ENCODE data around the gene LTA4H. TPM values are rescaled to one million over a fixed set of nuclear protein-coding genes. Genes with fewer than 3 reads are reported as not detected.

The LTA4H gene
- total and polyA plus RNA-seq, 7 donors = 39.6 to 77.3 (median 58.6) TPM

DNA sequence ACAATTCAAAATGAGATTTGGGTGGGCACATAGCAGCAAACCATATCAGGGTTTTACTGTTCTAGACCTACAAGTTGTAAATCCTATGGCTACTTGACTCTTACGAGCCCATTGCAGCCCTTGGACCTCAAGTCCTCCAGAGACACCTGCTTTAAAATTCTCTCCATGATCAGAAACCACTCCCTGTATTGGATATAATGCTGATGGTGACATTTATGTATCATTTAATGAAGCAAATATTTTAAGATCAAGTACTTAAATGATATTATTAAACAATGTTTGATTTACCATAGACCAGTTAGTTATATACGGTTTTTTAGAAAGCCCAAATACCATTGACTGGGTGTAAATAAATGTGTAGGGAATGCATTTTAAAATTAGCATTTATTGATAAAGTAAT is 68.1 kb downstream of the LTA4H start:
- 96% methylated on average over 2 of the region's 2 CpGs for WGBS, 2 donors
- Histone ChIP-seq H3K4me3 (no peak overlapping the region), H3K27ac (no peak overlapping the region), H3K9me3 (no peaks in the 10 kb centered on the region), H3K27me3 (no peaks in the 10 kb centered on the region), H3K4me1 (no peaks in the 10 kb centered on the region), H3K36me3 (no peaks in the 10 kb centered on the region)
- TF ChIP-seq POLR2A (IDR thresholded peaks at IDR 0.05) (no peak), EP300 (IDR thresholded peaks at IDR 0.05) (no peak), POLR2AphosphoS5 (IDR thresholded peaks at IDR 0.05) (no peak)
- TF ChIP-seq, protein P1, sequence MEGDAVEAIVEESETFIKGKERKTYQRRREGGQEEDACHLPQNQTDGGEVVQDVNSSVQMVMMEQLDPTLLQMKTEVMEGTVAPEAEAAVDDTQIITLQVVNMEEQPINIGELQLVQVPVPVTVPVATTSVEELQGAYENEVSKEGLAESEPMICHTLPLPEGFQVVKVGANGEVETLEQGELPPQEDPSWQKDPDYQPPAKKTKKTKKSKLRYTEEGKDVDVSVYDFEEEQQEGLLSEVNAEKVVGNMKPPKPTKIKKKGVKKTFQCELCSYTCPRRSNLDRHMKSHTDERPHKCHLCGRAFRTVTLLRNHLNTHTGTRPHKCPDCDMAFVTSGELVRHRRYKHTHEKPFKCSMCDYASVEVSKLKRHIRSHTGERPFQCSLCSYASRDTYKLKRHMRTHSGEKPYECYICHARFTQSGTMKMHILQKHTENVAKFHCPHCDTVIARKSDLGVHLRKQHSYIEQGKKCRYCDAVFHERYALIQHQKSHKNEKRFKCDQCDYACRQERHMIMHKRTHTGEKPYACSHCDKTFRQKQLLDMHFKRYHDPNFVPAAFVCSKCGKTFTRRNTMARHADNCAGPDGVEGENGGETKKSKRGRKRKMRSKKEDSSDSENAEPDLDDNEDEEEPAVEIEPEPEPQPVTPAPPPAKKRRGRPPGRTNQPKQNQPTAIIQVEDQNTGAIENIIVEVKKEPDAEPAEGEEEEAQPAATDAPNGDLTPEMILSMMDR (IDR thresholded peaks at IDR 0.05) = no peak
- intact Hi-C loops (cut with DNase I) = no loop called here
- no peak for DNase-seq

DNA sequence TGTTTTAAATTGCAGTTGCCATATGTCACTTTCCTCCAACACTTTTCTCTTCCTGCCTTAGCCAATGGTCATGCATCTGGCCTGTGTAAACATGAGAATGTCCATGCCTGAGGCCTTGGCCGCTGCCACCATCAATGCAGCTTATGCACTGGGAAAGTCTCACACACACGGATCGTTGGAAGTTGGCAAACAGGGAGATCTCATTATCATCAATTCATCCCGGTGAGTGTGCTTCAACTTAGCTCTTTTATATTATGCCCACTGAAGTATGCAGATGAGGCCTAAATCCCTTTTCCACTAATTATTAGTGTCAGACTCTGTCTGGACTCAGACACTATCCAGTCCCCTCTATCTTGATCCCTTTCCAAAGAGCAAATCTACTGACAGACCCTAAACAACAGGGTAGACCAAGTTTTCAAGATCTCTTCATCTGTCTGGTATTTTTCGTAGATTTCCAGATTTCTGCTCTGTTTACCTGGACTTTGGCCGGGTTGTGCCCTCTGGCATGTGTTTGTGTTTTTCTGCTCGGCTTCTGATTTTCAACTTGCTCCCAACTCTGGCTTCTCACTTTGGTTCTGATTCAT is 69.0 kb downstream of the LTA4H start:
- Histone ChIP-seq H3K36me3 (no peaks in the 10 kb centered on the region), H3K27me3 (no peaks in the 10 kb centered on the region), H3K9me3 (no peaks in the 10 kb centered on the region), H3K4me3 (no peak overlapping the region), H3K27ac (no peak overlapping the region), H3K4me1 (no peaks in the 10 kb centered on the region)
- TF ChIP-seq POLR2AphosphoS5 (IDR thresholded peaks at IDR 0.05) (no peak), POLR2A (IDR thresholded peaks at IDR 0.05) (no peak), EP300 (IDR thresholded peaks at IDR 0.05) (no peak)
- TF ChIP-seq, protein P1 (IDR thresholded peaks at IDR 0.05) = no peak
- 61 to 79% methylated on average over 7 of the region's 7 CpGs for WGBS, 2 donors
- intact Hi-C loops (cut with DNase I) = no loop called here
- no peak for DNase-seq

DNA sequence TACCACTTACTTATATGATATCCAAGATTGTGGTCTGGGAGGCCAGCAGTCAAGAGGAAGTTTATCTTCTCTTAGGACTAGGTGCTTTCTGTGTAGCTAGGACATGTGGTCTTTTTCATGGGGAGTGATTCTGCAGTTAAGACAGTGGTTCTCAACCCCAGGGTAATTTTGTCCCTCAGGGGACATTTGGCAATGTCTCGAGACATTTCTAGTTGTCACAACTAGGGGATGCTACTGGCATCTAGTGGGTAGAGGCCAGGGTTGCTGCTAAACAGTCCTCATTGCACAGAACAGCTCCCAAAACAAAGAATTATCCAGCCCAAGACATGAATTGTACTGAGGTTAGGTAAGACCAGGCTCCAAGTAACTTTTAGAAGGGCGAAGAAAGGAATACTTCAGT is 72.3 kb downstream of the LTA4H start:
- no peaks in the 10 kb centered on the region for H3K36me3 ChIP-seq
- no peak overlapping the region for H3K4me3 ChIP-seq
- 76 to 80% methylated on average over 2 of the region's 2 CpGs for WGBS, 2 donors
- no peak overlapping the region for H3K27ac ChIP-seq
- intact Hi-C loops (cut with DNase I) = no loop called here
- H3K27me3 ChIP-seq = no peaks in the 10 kb centered on the region
- H3K9me3 ChIP-seq = no peaks in the 10 kb centered on the region
- no peaks in the 10 kb centered on the region for H3K4me1 ChIP-seq
- TF ChIP-seq POLR2A (IDR thresholded peaks at IDR 0.05) (no peak), POLR2AphosphoS5 (IDR thresholded peaks at IDR 0.05) (no peak), EP300 (IDR thresholded peaks at IDR 0.05) (no peak)
- TF ChIP-seq, protein P1 (IDR thresholded peaks at IDR 0.05) = no peak
- no peak for DNase-seq

DNA sequence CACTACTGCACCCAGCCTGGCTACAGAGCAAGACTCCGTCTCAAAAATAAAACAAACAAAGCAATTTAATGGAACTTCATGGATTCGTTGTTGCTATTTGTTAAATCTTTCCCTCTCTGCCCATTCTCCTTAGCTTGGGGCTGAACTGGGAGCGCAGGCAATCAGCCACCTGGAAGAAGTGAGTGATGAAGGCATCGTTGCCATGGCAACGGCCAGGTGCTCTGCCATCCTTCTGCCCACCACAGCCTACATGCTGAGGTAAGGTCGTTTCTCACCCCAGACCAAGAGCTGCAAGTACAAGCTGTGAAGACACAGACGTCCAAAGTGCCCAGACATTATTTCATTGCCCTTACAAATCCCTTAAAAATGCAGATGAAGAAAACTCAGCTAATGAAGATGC is 73.2 kb downstream of the LTA4H start:
- Histone ChIP-seq H3K27me3 (no peaks in the 10 kb centered on the region), H3K4me1 (no peaks in the 10 kb centered on the region), H3K4me3 (no peak overlapping the region), H3K36me3 (no peaks in the 10 kb centered on the region), H3K9me3 (no peaks in the 10 kb centered on the region), H3K27ac (no peak overlapping the region)
- intact Hi-C loops (cut with DNase I) = no loop called here
- WGBS, 2 donors = 71 to 82% methylated on average over 7 of the region's 7 CpGs
- TF ChIP-seq EP300 (IDR thresholded peaks at IDR 0.05) (no peak), POLR2AphosphoS5 (IDR thresholded peaks at IDR 0.05) (no peak), POLR2A (IDR thresholded peaks at IDR 0.05) (no peak)
- TF ChIP-seq, protein P1 (IDR thresholded peaks at IDR 0.05) = no peak
- no peak for DNase-seq

DNA sequence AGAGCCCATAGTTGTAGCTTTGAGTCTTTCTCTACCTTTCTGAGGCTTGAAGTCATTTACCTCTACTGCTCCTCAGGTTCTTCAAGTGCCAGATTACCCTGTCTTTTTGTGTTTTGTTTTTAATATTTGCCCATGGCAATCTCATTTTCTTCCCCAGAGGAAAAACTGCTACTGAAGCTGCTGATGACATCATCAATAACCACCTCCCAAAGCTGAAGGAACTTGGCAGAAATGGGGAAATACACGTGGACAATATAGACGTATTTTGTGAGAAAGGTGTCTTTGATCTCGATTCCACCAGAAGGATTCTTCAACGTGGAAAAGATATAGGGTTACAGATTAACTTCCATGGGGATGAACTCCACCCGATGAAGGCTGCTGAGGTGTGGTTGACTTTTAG is 75.1 kb downstream of the LTA4H start:
- Histone ChIP-seq H3K27ac (no peak overlapping the region), H3K36me3 (no peaks in the 10 kb centered on the region), H3K9me3 (no peaks in the 10 kb centered on the region), H3K27me3 (no peaks in the 10 kb centered on the region), H3K4me1 (no peaks in the 10 kb centered on the region), H3K4me3 (no peak overlapping the region)
- 14 to 53% methylated on average over 5 of the region's 5 CpGs for WGBS, 2 donors
- TF ChIP-seq EP300 (IDR thresholded peaks at IDR 0.05) = no peak
- no peak for TF ChIP-seq POLR2A (IDR thresholded peaks at IDR 0.05)
- TF ChIP-seq POLR2AphosphoS5 (IDR thresholded peaks at IDR 0.05) = no peak
- TF ChIP-seq, protein P1 (IDR thresholded peaks at IDR 0.05) = no peak
- intact Hi-C loops (cut with DNase I) = no loop called here
- no peak for DNase-seq
